GM12878 (cell line): ENCODE results near the gene SORT1. TPM values are rescaled to one million over a fixed set of nuclear protein-coding genes. Genes with fewer than 3 reads are reported as not detected.

Source experiments
- ATAC-seq: fragments of 200-7000 bp; cut with Tn5 transposase; 3 replicates; pipeline ENCODE4 v1.9.1; 2020; ENCODE audit warnings: mild to moderate bottlenecking, moderate library complexity
- BruUV-seq: library from RNA; stranded (reverse); fragments of 400-500 nt; replicated peaks from 2 replicates; lab custom pipeline; 2021; lab: Mats Ljungman, UMichigan
- CTCF ChIA-PET: fragments of 300-600 bp; sonication (Branson Sonifier 250); formaldehyde crosslinking; extraction: SDS; loops from one replicate; lab custom pipeline; 2021; ENCODE audit warnings: inconsistent platforms; lab: Yijun Ruan, JAX
- POLR2A ChIA-PET: fragments of 350-600 bp; formaldehyde crosslinking; extraction: SDS; loops from one replicate; lab custom pipeline; 2021; ENCODE audit warnings: inconsistent platforms; lab: Charles Lee
- RAD21 ChIA-PET: fragments of 300-600 bp; sonication (Branson Sonifier 250); formaldehyde crosslinking; loops from one replicate; lab custom pipeline; 2023; ENCODE audit warnings: antibody characterized with exemption; ENCODE audit not compliant: unreplicated experiment; lab: Charles Lee
- SMC1A ChIA-PET: fragments of 300-600 bp; sonication (Branson Sonifier 250); formaldehyde crosslinking; loops from one replicate; lab custom pipeline; 2023; ENCODE audit not compliant: unreplicated experiment, uncharacterized antibody; lab: Charles Lee
- DNase-seq: peaks from one replicate; pipeline ENCODE4 v3.0.0-alpha.2; 2011; ENCODE audit warnings: low read depth, low spot score
- FAIRE-seq: peaks from 3 replicates; lab custom pipeline; 2011; peaks lifted over from hg19 to GRCh38; lab: Jason Lieb, UNC
- H2AFZ ChIP-seq: 2 replicates; pipeline ENCODE4 v1.6.0; 2011; ENCODE audit warnings: low read depth, low read length, control low read depth; ENCODE audit not compliant: control insufficient read depth
- H3K27ac ChIP-seq: 2 replicates; pipeline ENCODE4 v1.5.1; 2011; ENCODE audit warnings: control low read depth; ENCODE audit not compliant: control insufficient read depth, insufficient read depth
- H3K27me3 ChIP-seq, 2 experiments: replicated peaks in 1 of 2; 2 replicates each; pipeline versions ENCODE4 v1.6.0 to v1.6.1; 2011; ENCODE audit warnings: low read length in 1 of 2; ENCODE audit not compliant: control insufficient read depth in 2 of 2, insufficient read depth in 2 of 2
- H3K36me3 ChIP-seq, 2 experiments: 2 replicates each; pipeline ENCODE4 v1.5.1; 2011; ENCODE audit warnings: low read length in 1 of 2; ENCODE audit not compliant: control insufficient read depth in 2 of 2, insufficient read depth in 2 of 2
- H3K4me1 ChIP-seq: 2 replicates; pipeline ENCODE4 v1.6.1; 2011; ENCODE audit warnings: mild to moderate bottlenecking, low read length, moderate library complexity, mixed read lengths; ENCODE audit not compliant: control insufficient read depth, insufficient read depth
- H3K4me2 ChIP-seq: 2 replicates; pipeline ENCODE4 v1.6.0; 2011; ENCODE audit warnings: control low read depth; ENCODE audit not compliant: control insufficient read depth, insufficient read depth
- H3K4me3 ChIP-seq: fragments of 200-600 bp; sonication (generic); 2 replicates; pipeline ENCODE4 v1.5.1; 2016
- H3K79me2 ChIP-seq: 2 replicates; pipeline ENCODE4 v1.6.0; 2011; ENCODE audit warnings: low read length; ENCODE audit not compliant: control insufficient read depth, insufficient read depth
- H3K9ac ChIP-seq: 2 replicates; pipeline ENCODE4 v1.8.0; 2011; ENCODE audit warnings: low read length, control low read depth, mixed read lengths; ENCODE audit not compliant: control insufficient read depth, insufficient read depth
- H3K9me3 ChIP-seq: replicated peaks from 3 replicates; pipeline ENCODE4 v1.5.1; 2011; ENCODE audit warnings: mild to moderate bottlenecking, low read length; ENCODE audit not compliant: control insufficient read depth, insufficient read depth
- H4K20me1 ChIP-seq: 2 replicates; pipeline ENCODE4 v1.6.0; 2011; ENCODE audit not compliant: control insufficient read depth, insufficient read depth
- ATF7 ChIP-seq: fragments of 450-650 bp; IDR thresholded peaks from 2 replicates; pipeline ENCODE4 v1.6.1; 2016; ENCODE audit warnings: low read depth, mild to moderate bottlenecking
- BACH1 ChIP-seq: fragments of 450-650 bp; IDR thresholded peaks from 2 replicates; pipeline ENCODE4 v1.6.1; 2017; ENCODE audit warnings: mild to moderate bottlenecking, borderline replicate concordance
- ELK1 ChIP-seq: IDR thresholded peaks from 2 replicates; pipeline ENCODE4 v1.6.1; 2012; ENCODE audit warnings: low read depth, low read length, improper control_type of control experiment
- IKZF2 ChIP-seq, 2 experiments: fragments of 450-650 bp; IDR thresholded peaks; 2 replicates each; pipeline ENCODE4 v1.6.1; 2017; ENCODE audit warnings: mild to moderate bottlenecking in 2 of 2, moderate library complexity in 2 of 2
- JUNB ChIP-seq: IDR thresholded peaks from 2 replicates; pipeline ENCODE4 v1.6.1; 2016; ENCODE audit warnings: antibody characterized with exemption, mild to moderate bottlenecking
- MYB ChIP-seq: fragments of 150-350 bp; IDR thresholded peaks from 2 replicates; pipeline ENCODE4 v1.6.1; 2014; ENCODE audit warnings: mild to moderate bottlenecking, low read depth, low read length, borderline replicate concordance
- NR2C2 ChIP-seq: IDR thresholded peaks from 2 replicates; pipeline ENCODE4 v1.6.1; 2011; ENCODE audit warnings: borderline replicate concordance, low read depth; ENCODE audit not compliant: control insufficient read depth, insufficient read length
- RUNX3 ChIP-seq: IDR thresholded peaks from 2 replicates; pipeline ENCODE4 v1.6.1; 2012; ENCODE audit warnings: low read length, inconsistent platforms
- SUZ12 ChIP-seq: fragments of 200-600 bp; sonication (generic); IDR thresholded peaks from one replicate; pipeline ENCODE4 v1.6.1; 2018; ENCODE audit warnings: antibody characterized with exemption, mild to moderate bottlenecking; ENCODE audit not compliant: unreplicated experiment
- WRNIP1 ChIP-seq: IDR thresholded peaks from 2 replicates; pipeline ENCODE4 v1.6.1; 2011; ENCODE audit warnings: low read depth, low read length, improper control_type of control experiment, borderline replicate concordance
- ZBTB33 ChIP-seq: fragments of 450-650 bp; IDR thresholded peaks from 2 replicates; pipeline ENCODE4 v1.6.1; 2017; ENCODE audit warnings: mild to moderate bottlenecking
- whole genome bisulfite sequencing: methylation state at CpG from one replicate; pipeline ENCODE4 v1.1.6; 2016; ENCODE audit warnings: low lambda C conversion rate; ENCODE audit not compliant: insufficient replicate concordance, insufficient coverage; ENCODE audit errors: missing lambda C conversion rate; 5-methylcytosine and 5-hydroxymethylcytosine counted together
- in situ Hi-C: fragments of 300-500 bp; cut with MboI; formaldehyde crosslinking; loops from 9 replicates; pipeline ENCODE4 v1.14.3; 2018; ENCODE audit warnings: mixed read lengths
- intact Hi-C: fragments of 100-400 bp; cut with micrococcal nuclease; formaldehyde crosslinking; loops from one replicate; pipeline ENCODE4 v1.14.2; 2022; ENCODE audit not compliant: unreplicated experiment
- polyA plus RNA-seq, 11 experiments: library from polyadenylated mRNA; depleted of rRNA in 4 of 11; unstranded in 6 of 11; stranded (reverse) in 5 of 11; fragments of >200 nt; fragmentation: Nextera tagmentation in 4 of 11; fragmentation: Illumina TruSeq in 1 of 11; extraction: Ambion mirVana in 4 of 11; extraction: Trizol in 1 of 11; gene quantifications; 1 replicate in 1 of 11; 2 replicates in 10 of 11; pipeline versions ENCODE4 v1.2.1 to v1.2.3, GENCODE V29; 2011 to 2016; ENCODE audit warnings: inconsistent platforms in 2 of 11, missing spikeins in 2 of 11, low read depth in 1 of 11
- total RNA-seq, 4 experiments: library from RNA; depleted of rRNA in 3 of 4; stranded (reverse); fragments of >200 nt in 3 of 4; fragmentation: Illumina TruSeq in 1 of 4; extraction: Trizol in 1 of 4; gene quantifications; 2 replicates each; pipeline versions ENCODE4 v1.2.1 to v1.2.3, GENCODE V29; 2013 to 2021
- TF ChIP-seq, protein P1 (sequence below): fragments of 450-650 bp; IDR thresholded peaks from 2 replicates; pipeline ENCODE4 v1.6.1; 2018; ENCODE audit warnings: borderline replicate concordance, mild to moderate bottlenecking; ENCODE audit not compliant: partially characterized antibody
- TF ChIP-seq, protein P2 (sequence below): IDR thresholded peaks from 2 replicates; pipeline ENCODE4 v1.6.1; 2012; ENCODE audit warnings: low read depth, low read length, improper control_type of control experiment
- TF ChIP-seq, protein P3 (sequence below): fragments of 450-650 bp; formaldehyde crosslinking; IDR thresholded peaks from 2 replicates; pipeline ENCODE4 v1.5.0; 2022; ENCODE audit warnings: mild to moderate bottlenecking, missing genetic modification characterization

The SORT1 gene
- total and polyA plus RNA-seq, 10 of the 15 experiments (the other 5 are each of a cell fraction or from before 2014, with no cell fraction given) = 0.06 to 1.9 (median 0.33) TPM; not detected in 1

DNA sequence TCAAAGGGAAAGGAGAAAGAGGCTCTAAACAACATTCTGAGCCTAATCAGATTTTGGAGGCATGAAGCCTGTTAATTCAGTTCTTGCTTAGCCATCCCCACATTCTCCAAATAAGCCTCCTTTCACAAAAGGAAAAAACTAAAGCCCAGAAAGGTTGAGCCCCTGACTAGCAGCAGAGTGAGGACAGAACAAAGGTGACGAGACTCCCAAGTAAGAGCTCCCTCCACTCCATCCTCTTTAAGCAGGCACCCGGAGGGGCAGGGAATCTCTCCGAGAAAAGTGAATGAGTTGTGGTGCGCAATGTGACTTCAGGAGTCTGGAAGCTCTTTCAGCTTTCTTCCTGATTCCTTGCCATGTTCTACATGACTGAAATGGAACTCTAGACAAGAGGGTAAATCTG is 47.5 kb downstream of the SORT1 start (continued):
- no peak for TF ChIP-seq SUZ12
- no peak for TF ChIP-seq ELK1

GRCh38 chr1:109347511-109347910 is 50.2 kb downstream of the SORT1 start:
- H4K20me1 ChIP-seq = no peaks in the 10 kb centered on the region
- in situ Hi-C loops (no loop called here), intact Hi-C loops (loop anchor here (5.0 kb wide), 1 partner anchor 245 kb away; no protein-coding TSS in a partner anchor)
- no peaks in the 10 kb centered on the region for H3K4me1 ChIP-seq
- no TSS peak for BruUV-seq
- ChIA-PET POLR2A (no interaction called here), CTCF (no interaction called here), SMC1A (no interaction called here), RAD21 (no interaction called here)
- FAIRE-seq = no peak
- H2AFZ ChIP-seq = no peak overlapping the region
- no peak overlapping the region for H3K4me3 ChIP-seq
- no peak overlapping the region for H3K4me2 ChIP-seq
- no peak for ATAC-seq
- no peaks in the 10 kb centered on the region; a peak in 1 of 4 replicates for H3K36me3 ChIP-seq
- H3K9me3 ChIP-seq = no peaks in the 10 kb centered on the region
- no peak overlapping the region for H3K27ac ChIP-seq
- no peak for DNase-seq
- no peak overlapping the region for H3K9ac ChIP-seq
- 47% methylated on average over 6 of the region's 6 CpGs for WGBS
- no peaks in the 10 kb centered on the region for H3K79me2 ChIP-seq
- peaks cover 0 to 2% of the 10 kb centered on the region in 2 experiments; a peak in 1 of 4 replicates for H3K27me3 ChIP-seq
- TF ChIP-seq WRNIP1 (no peak), ZBTB33 (no peak), BACH1 (no peak), RUNX3 (no peak), ATF7 (no peak), NR2C2 (no peak), MYB (no peak), JUNB (no peak), IKZF2 (IDR thresholded peaks at IDR 0.05) (no peak)
- TF ChIP-seq, protein P1, sequence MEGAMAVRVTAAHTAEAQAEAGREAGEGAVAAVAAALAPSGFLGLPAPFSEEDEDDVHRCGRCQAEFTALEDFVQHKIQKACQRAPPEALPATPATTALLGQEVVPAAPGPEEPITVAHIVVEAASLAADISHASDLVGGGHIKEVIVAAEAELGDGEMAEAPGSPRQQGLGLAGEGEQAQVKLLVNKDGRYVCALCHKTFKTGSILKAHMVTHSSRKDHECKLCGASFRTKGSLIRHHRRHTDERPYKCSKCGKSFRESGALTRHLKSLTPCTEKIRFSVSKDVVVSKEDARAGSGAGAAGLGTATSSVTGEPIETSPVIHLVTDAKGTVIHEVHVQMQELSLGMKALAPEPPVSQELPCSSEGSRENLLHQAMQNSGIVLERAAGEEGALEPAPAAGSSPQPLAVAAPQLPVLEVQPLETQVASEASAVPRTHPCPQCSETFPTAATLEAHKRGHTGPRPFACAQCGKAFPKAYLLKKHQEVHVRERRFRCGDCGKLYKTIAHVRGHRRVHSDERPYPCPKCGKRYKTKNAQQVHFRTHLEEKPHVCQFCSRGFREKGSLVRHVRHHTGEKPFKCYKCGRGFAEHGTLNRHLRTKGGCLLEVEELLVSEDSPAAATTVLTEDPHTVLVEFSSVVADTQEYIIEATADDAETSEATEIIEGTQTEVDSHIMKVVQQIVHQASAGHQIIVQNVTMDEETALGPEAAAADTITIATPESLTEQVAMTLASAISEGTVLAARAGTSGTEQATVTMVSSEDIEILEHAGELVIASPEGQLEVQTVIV = no peak
- TF ChIP-seq, protein P2, sequence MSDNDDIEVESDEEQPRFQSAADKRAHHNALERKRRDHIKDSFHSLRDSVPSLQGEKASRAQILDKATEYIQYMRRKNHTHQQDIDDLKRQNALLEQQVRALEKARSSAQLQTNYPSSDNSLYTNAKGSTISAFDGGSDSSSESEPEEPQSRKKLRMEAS = no peak
- TF ChIP-seq, protein P3, sequence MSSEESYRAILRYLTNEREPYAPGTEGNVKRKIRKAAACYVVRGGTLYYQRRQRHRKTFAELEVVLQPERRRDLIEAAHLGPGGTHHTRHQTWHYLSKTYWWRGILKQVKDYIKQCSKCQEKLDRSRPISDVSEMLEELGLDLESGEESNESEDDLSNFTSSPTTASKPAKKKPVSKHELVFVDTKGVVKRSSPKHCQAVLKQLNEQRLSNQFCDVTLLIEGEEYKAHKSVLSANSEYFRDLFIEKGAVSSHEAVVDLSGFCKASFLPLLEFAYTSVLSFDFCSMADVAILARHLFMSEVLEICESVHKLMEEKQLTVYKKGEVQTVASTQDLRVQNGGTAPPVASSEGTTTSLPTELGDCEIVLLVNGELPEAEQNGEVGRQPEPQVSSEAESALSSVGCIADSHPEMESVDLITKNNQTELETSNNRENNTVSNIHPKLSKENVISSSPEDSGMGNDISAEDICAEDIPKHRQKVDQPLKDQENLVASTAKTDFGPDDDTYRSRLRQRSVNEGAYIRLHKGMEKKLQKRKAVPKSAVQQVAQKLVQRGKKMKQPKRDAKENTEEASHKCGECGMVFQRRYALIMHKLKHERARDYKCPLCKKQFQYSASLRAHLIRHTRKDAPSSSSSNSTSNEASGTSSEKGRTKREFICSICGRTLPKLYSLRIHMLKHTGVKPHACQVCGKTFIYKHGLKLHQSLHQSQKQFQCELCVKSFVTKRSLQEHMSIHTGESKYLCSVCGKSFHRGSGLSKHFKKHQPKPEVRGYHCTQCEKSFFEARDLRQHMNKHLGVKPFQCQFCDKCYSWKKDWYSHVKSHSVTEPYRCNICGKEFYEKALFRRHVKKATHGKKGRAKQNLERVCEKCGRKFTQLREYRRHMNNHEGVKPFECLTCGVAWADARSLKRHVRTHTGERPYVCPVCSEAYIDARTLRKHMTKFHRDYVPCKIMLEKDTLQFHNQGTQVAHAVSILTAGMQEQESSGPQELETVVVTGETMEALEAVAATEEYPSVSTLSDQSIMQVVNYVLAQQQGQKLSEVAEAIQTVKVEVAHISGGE (CRISPR knock-in tag) = no peak
